PC-9 (cell line): ENCODE results near the gene MICAL3. TPM values are rescaled to one million over a fixed set of nuclear protein-coding genes. Genes with fewer than 3 reads are reported as not detected.
A peak's percentile ranks its signal among the peaks of the same experiment; 100 is the strongest.

ENCODE experiments used
- BruUV-seq: library from RNA; stranded (reverse); fragments of 400-500 nt; replicated peaks from 2 replicates; lab custom pipeline; 2021; lab: Mats Ljungman, UMichigan
- CTCF ChIA-PET: fragments of 300-600 bp; sonication (Branson Sonifier 250); formaldehyde crosslinking; loops from one replicate; lab custom pipeline; 2022; ENCODE audit warnings: antibody characterized with exemption; lab: Charles Lee
- POLR2A ChIA-PET: fragments of 300-600 bp; sonication (Branson Sonifier 250); formaldehyde crosslinking; loops from one replicate; lab custom pipeline; 2022; ENCODE audit warnings: antibody characterized with exemption; ENCODE audit not compliant: unreplicated experiment; lab: Charles Lee
- DNase-seq, 2 experiments: peaks; one replicate each; pipeline versions ENCODE4 v3.0.0 to v3.0.0-alpha.2; 2015 to 2022; ENCODE audit warnings: mixed read lengths in 1 of 2
- H2AFZ ChIP-seq: fragments of 200-600 bp; sonication (generic); 2 replicates; pipeline ENCODE4 v1.8.1; 2017; ENCODE audit warnings: antibody characterized with exemption
- H3F3A ChIP-seq: fragments of 200-600 bp; sonication (generic); 2 replicates; pipeline ENCODE4 v1.8.1; 2017; ENCODE audit warnings: antibody characterized with exemption, mild to moderate bottlenecking, low read depth; ENCODE audit not compliant: insufficient read depth
- H3K27ac ChIP-seq: fragments of 200-600 bp; sonication (generic); 2 replicates; pipeline ENCODE4 v1.6.1; 2016; ENCODE audit warnings: mixed run types
- H3K27me3 ChIP-seq: fragments of 200-600 bp; sonication (generic); 2 replicates; pipeline ENCODE4 v1.6.1; 2016; ENCODE audit warnings: low read depth, mixed run types; ENCODE audit not compliant: insufficient read depth
- H3K36me3 ChIP-seq: fragments of 200-600 bp; sonication (generic); 2 replicates; pipeline ENCODE4 v1.6.1; 2016; ENCODE audit warnings: low read depth, mixed run types
- H3K4me1 ChIP-seq: fragments of 200-600 bp; sonication (generic); replicated peaks from 2 replicates; pipeline ENCODE4 v1.6.1; 2016; ENCODE audit warnings: mixed run types; ENCODE audit not compliant: insufficient read depth
- H3K4me2 ChIP-seq: fragments of 200-600 bp; sonication (generic); 2 replicates; pipeline ENCODE4 v1.6.1; 2017; ENCODE audit warnings: mixed run types
- H3K4me3 ChIP-seq: fragments of 200-600 bp; sonication (generic); 2 replicates; pipeline ENCODE4 v1.6.1; 2016; ENCODE audit warnings: mixed run types
- H3K79me2 ChIP-seq: fragments of 200-600 bp; sonication (generic); 2 replicates; pipeline ENCODE4 v1.6.1; 2017; ENCODE audit warnings: low read depth, mixed run types
- H3K9me2 ChIP-seq: fragments of 200-600 bp; sonication (generic); 2 replicates; pipeline ENCODE4 v1.8.1; 2017; ENCODE audit warnings: mild to moderate bottlenecking; ENCODE audit not compliant: insufficient read depth
- H3K9me3 ChIP-seq: fragments of 200-600 bp; sonication (generic); 2 replicates; pipeline ENCODE4 v1.8.1; 2016; ENCODE audit warnings: low read depth; ENCODE audit not compliant: insufficient read depth
- H4K20me1 ChIP-seq: fragments of 200-600 bp; sonication (generic); 2 replicates; pipeline ENCODE4 v1.8.1; 2017; ENCODE audit not compliant: insufficient read depth
- CTCF ChIP-seq: fragments of 200-600 bp; sonication (generic); conservative IDR thresholded peaks from 2 replicates; pipeline ENCODE4 v1.6.1; 2017; ENCODE audit warnings: mixed run types, antibody characterized with exemption, mild to moderate bottlenecking, moderate library complexity
- EZH2 ChIP-seq: fragments of 200-600 bp; sonication (generic); IDR thresholded peaks from 2 replicates; pipeline ENCODE4 v1.8.0; 2017; ENCODE audit warnings: antibody characterized with exemption, low read depth
- intact Hi-C: fragments of 100-400 bp; cut with micrococcal nuclease; formaldehyde crosslinking; loops from one replicate; pipeline ENCODE4 v1.10.0; 2022; ENCODE audit not compliant: unreplicated experiment
- total RNA-seq: library from RNA; stranded (reverse); gene quantifications from 2 replicates; pipeline ENCODE4 v1.2.3, GENCODE V29; 2021

Gene MICAL3
- total RNA-seq, 1 experiment from 2014 or later: 27.4 TPM

GRCh38 chr22:17874231-17874905 lies 150.0 kb downstream of the MICAL3 start:
- BruUV-seq: no TSS peak
- Histone ChIP-seq H3K4me2 (no peak overlapping the region), H3K9me2 (no peaks in the 10 kb centered on the region), H3F3A (no peaks in the 10 kb centered on the region), H3K79me2 (no peaks in the 10 kb centered on the region), H3K9me3 (no peaks in the 10 kb centered on the region), H2AFZ (no peak overlapping the region), H3K4me3 (no peak overlapping the region), H3K36me3 (no peaks in the 10 kb centered on the region), H3K27ac (no peak overlapping the region), H4K20me1 (no peaks in the 10 kb centered on the region), H3K4me1 (no peaks in the 10 kb centered on the region), H3K27me3 (no peaks in the 10 kb centered on the region)
- intact Hi-C loops: no loop called here
- ChIA-PET CTCF (no interaction called here), POLR2A (no interaction called here)
- TF ChIP-seq CTCF: no peak
- no peak for TF ChIP-seq EZH2
- no peak for DNase-seq

GRCh38 chr22:17873804-17874203 lies 150.6 kb downstream of the MICAL3 start:
- H3K36me3 ChIP-seq: no peaks in the 10 kb centered on the region
- intact Hi-C loops: no loop called here

GRCh38 chr22:17873116-17873515 lies 151.2 kb downstream of the MICAL3 start:
- Histone ChIP-seq H3K4me2 (no peak overlapping the region), H3K36me3 (no peaks in the 10 kb centered on the region), H3F3A (no peaks in the 10 kb centered on the region), H3K27me3 (no peaks in the 10 kb centered on the region), H3K9me3 (no peaks in the 10 kb centered on the region), H3K79me2 (no peaks in the 10 kb centered on the region), H4K20me1 (no peaks in the 10 kb centered on the region), H3K4me1 (no peaks in the 10 kb centered on the region), H3K27ac (peak overlapping the region; percentile 26; the same call in 1 of the 2 replicates), H3K9me2 (no peaks in the 10 kb centered on the region), H3K4me3 (no peak overlapping the region), H2AFZ (no peak overlapping the region)
- DNase-seq: no peak
- intact Hi-C loops: no loop called here
- BruUV-seq: no TSS peak
- ChIA-PET POLR2A (no interaction called here), CTCF (no interaction called here)
- no peak for TF ChIP-seq EZH2
- TF ChIP-seq CTCF: no peak

More at GRCh38 chr22:17873804-17874203, 150.6 kb downstream of the MICAL3 start:
- TF ChIP-seq EZH2: no peak
- TF ChIP-seq CTCF: no peak
- no peaks in the 10 kb centered on the region for H3K9me2 ChIP-seq
- DNase-seq: no peak
- H3K27ac ChIP-seq: no peak overlapping the region
- H3K4me2 ChIP-seq: no peak overlapping the region
- POLR2A ChIA-PET: no interaction called here
- H3K4me1 ChIP-seq: no peaks in the 10 kb centered on the region
- H4K20me1 ChIP-seq: no peaks in the 10 kb centered on the region
- no peaks in the 10 kb centered on the region for H3K27me3 ChIP-seq
- H3F3A ChIP-seq: no peaks in the 10 kb centered on the region
- no TSS peak for BruUV-seq
- CTCF ChIA-PET: no interaction called here
- no peaks in the 10 kb centered on the region for H3K79me2 ChIP-seq
- H3K9me3 ChIP-seq: no peaks in the 10 kb centered on the region
- H2AFZ ChIP-seq: no peak overlapping the region
- no peak overlapping the region for H3K4me3 ChIP-seq
